Breast epithelium (tissue), 4 donors: ENCODE data around the gene MYLK3. TPM values are rescaled to one million over a fixed set of nuclear protein-coding genes. Genes with fewer than 3 reads are reported as not detected.

Experiments
- DNase-seq, 2 donors: peaks; one replicate each; pipeline ENCODE4 v3.0.0-alpha.2; 2019; ENCODE audit warnings: low spot score in 2 of 2
- H3K27ac ChIP-seq, 2 donors: fragments of 200-600 bp; sonication (generic) in 1 of 2; one replicate each; pipeline ENCODE4 v1.5.1; 2016 to 2019; ENCODE audit warnings: mild to moderate bottlenecking in 1 of 2
- H3K27me3 ChIP-seq, 2 donors: fragments of 200-600 bp; sonication (generic) in 1 of 2; one replicate each; pipeline versions ENCODE4 v1.5.1 to v1.6.0; 2017 to 2019; ENCODE audit warnings: control low read depth in 1 of 2, mild to moderate bottlenecking in 1 of 2
- H3K36me3 ChIP-seq: fragments of 200-600 bp; one replicate; pipeline ENCODE4 v1.5.1; 2019
- H3K4me1 ChIP-seq, 2 donors: fragments of 200-600 bp; sonication (generic); one replicate each; pipeline ENCODE4 v1.5.1; 2016 to 2019; ENCODE audit warnings: control low read depth in 1 of 2
- H3K4me3 ChIP-seq, 3 donors: fragments of 200-600 bp; sonication (generic); 1 replicate in 2 of 3; 2 replicates in 1 of 3; pipeline ENCODE4 v1.5.1; 2016 to 2019; ENCODE audit warnings: mild to moderate bottlenecking in 3 of 3, moderate library complexity in 2 of 3
- H3K9me3 ChIP-seq, 2 donors: fragments of 200-600 bp; sonication (generic) in 1 of 2; one replicate each; pipeline ENCODE4 v1.5.1; 2016 to 2019; ENCODE audit warnings: control low read depth in 1 of 2
- CTCF ChIP-seq, 3 donors: fragments of 450-650 bp; IDR thresholded peaks; one replicate each; pipeline ENCODE4 v1.5.1; 2016 to 2017; ENCODE audit warnings: antibody characterized with exemption in 3 of 3, mild to moderate bottlenecking in 3 of 3, moderate library complexity in 3 of 3
- POLR2A ChIP-seq: fragments of 450-650 bp; IDR thresholded peaks from one replicate; pipeline ENCODE4 v1.6.1; 2016; ENCODE audit warnings: antibody characterized with exemption, mild to moderate bottlenecking, moderate library complexity
- POLR2AphosphoS5 ChIP-seq, 3 donors: sonication (generic); formaldehyde crosslinking; IDR thresholded peaks; one replicate each; pipeline ENCODE4 v1.6.1; 2017; ENCODE audit warnings: antibody characterized with exemption in 3 of 3
- intact Hi-C: fragments of 100-400 bp; cut with DNase I; formaldehyde crosslinking; loops from one replicate; pipeline ENCODE4 v1.15.1; 2023; ENCODE audit warnings: low total_unique reads
- total RNA-seq, 3 donors: library from RNA; depleted of rRNA; stranded (reverse); fragments of >200 nt; gene quantifications; one replicate each; pipeline ENCODE4 v1.1.0, GENCODE V29; 2016

The MYLK3 gene
- total RNA-seq, 3 donors from 2014 or later, result 0.48 to 0.59 TPM; not detected in 1

DNA sequence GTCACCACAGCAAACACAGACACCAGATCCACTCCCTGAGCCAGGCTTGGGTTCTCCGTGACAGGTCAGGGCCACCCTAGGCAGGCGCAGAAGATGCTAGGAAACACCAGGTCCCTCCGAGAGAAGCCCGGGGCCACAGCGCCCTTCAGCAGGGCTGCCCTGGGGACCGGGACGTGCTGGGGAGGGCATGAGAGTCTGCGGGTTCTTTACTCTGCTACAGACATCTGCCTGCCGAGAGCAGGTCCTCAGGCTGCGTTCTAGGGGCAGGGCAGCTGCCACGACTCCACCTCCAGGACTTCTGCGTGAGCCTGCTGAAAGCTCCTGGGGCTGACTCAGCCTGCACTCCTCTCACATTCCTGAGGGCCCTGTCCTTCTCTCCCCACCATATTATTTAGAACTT is 11.4 kb downstream of the MYLK3 start:
- no peak overlapping the region for H3K27ac ChIP-seq
- H3K36me3 ChIP-seq, result no peaks in the 10 kb centered on the region
- TF ChIP-seq POLR2AphosphoS5 (IDR thresholded peaks at IDR 0.05), result no peak
- no peak for TF ChIP-seq POLR2A
- TF ChIP-seq CTCF (IDR thresholded peaks at IDR 0.05), result no peak
- no peaks in the 10 kb centered on the region for H3K27me3 ChIP-seq
- no peaks in the 10 kb centered on the region for H3K4me1 ChIP-seq
- intact Hi-C loops, result no loop called here
- no peaks in the 10 kb centered on the region for H3K9me3 ChIP-seq
- H3K4me3 ChIP-seq, result no peak overlapping the region
- no peak for DNase-seq

DNA sequence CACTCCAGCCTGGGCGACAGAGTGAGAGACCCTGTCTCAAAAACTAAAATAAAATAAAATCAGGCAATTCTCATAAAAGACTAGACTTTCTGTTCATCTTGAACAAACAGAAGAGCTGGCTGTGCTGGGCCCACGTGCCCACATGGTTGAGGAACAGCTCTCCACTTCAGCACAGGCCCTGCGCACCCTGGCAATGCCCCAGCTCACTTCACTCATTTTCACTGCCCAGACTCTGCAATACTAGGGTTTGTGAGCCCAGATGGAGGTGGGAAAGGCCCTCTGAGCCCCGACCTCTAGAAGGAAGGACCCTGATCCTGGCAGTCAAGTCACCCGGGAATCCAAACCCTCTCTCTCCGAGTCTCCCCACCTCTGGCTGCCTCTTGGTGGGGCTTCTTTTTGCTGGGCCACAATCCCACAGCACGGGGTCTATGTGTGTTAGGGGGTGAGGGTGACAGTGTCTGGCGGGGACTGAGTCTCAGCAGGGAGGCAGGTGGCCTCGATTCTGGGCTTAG is 14.8 kb downstream of the MYLK3 start:
- Histone ChIP-seq H3K27me3 (no peaks in the 10 kb centered on the region), H3K36me3 (no peaks in the 10 kb centered on the region), H3K4me1 (no peaks in the 10 kb centered on the region), H3K9me3 (no peaks in the 10 kb centered on the region), H3K4me3 (no peak overlapping the region), H3K27ac (no peak overlapping the region)
- intact Hi-C loops, result no loop called here
- TF ChIP-seq CTCF (IDR thresholded peaks at IDR 0.05) (no peak), POLR2AphosphoS5 (IDR thresholded peaks at IDR 0.05) (no peak), POLR2A (no peak)
- DNase-seq, result no peak

GRCh38 chr16:46732561-46732960 is 15.6 kb downstream of the MYLK3 start:
- H3K4me1 ChIP-seq, result no peaks in the 10 kb centered on the region
- intact Hi-C loops, result no loop called here
- TF ChIP-seq POLR2A (no peak), POLR2AphosphoS5 (IDR thresholded peaks at IDR 0.05) (no peak), CTCF (IDR thresholded peaks at IDR 0.05) (no peak)
- H3K27ac ChIP-seq, result no peak overlapping the region
- no peaks in the 10 kb centered on the region for H3K36me3 ChIP-seq
- H3K9me3 ChIP-seq, result no peaks in the 10 kb centered on the region
- no peak overlapping the region for H3K4me3 ChIP-seq
- H3K27me3 ChIP-seq, result no peaks in the 10 kb centered on the region
- no peak for DNase-seq

GRCh38 chr16:46731691-46732555 is 16.2 kb downstream of the MYLK3 start:
- DNase-seq, result no peak
- Histone ChIP-seq H3K36me3 (no peaks in the 10 kb centered on the region), H3K4me3 (no peak overlapping the region), H3K27me3 (no peaks in the 10 kb centered on the region), H3K4me1 (no peaks in the 10 kb centered on the region), H3K9me3 (no peaks in the 10 kb centered on the region), H3K27ac (no peak overlapping the region)
- TF ChIP-seq CTCF (IDR thresholded peaks at IDR 0.05) (no peak), POLR2AphosphoS5 (IDR thresholded peaks at IDR 0.05) (no peak), POLR2A (no peak)
- intact Hi-C loops, result no loop called here
